Measurements from ENCODE around the gene HPX.

HPX gene

GRCh38 chr11:6418557-6419008 is 22.2 kb downstream of the HPX start:
- no peak overlapping the region for H3K27ac ChIP-seq
- no peak for DNase-seq (ENCODE audit: low read depth, low spot score)

- no peak for DNase-seq (ENCODE audit: low read depth, low spot score)
- no peak overlapping the region for H3K27ac ChIP-seq
These were observed 22.8 kb downstream of the HPX start for GRCh38 chr11:6417907-6418556.

DNA sequence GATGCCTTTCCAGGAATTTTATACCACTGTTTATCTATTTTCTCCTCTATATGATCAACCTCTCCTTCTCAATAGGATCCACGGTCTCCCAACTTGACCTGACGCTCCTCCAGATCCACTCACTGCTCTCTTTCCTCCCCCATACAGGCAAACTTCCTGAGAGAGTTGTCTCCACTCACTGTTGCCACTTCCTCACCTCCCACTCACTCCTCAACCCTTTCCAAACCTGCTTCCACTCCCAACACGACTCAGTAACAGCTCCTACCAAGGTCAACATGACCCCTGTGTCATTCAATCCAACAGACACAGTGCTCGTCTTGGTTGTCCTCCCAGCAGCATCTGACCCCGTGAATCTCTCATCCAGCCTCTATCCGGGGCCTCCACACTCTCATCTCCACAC is 25.0 kb downstream of the HPX start:
- H3K27ac ChIP-seq = no peak overlapping the region
- DNase-seq (ENCODE audit: low read depth, low spot score) = no peak

DNA sequence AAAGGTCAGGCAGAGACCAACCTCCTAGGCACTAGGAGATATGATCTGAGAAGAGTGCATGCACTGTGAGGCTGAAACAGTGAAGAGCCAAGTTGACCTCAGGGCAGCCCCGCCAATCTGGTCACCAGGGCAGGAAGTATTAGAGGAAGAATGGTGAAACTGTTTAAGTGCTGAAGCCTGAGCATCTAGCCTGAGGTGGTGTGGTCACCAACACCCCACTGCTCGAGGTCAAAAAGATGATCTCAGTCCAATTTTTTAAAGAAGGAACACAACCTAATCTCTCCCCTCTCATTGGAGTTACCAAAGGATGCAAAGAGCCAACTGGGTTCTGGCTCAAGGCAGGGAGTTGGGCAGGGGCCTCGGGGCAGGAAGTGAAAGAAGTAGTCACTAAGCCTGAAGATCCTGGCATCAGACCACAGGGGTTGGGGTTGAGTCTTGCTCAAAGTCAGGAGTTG is 25.9 kb downstream of the HPX start:
- H3K27ac ChIP-seq = no peak overlapping the region
- no peak for DNase-seq (ENCODE audit: low read depth, low spot score)

GRCh38 chr11:6413791-6414201 is 27.0 kb downstream of the HPX start:
- no peak overlapping the region for H3K27ac ChIP-seq

GRCh38 chr11:6411594-6412031 is 29.2 kb downstream of the HPX start:
- no peak overlapping the region for H3K27ac ChIP-seq
- DNase-seq (ENCODE audit: low read depth, low spot score) = no peak

More at GRCh38 chr11:6413791-6414201, 27.0 kb downstream of the HPX start:
- no peak for DNase-seq (ENCODE audit: low read depth, low spot score)

DNA sequence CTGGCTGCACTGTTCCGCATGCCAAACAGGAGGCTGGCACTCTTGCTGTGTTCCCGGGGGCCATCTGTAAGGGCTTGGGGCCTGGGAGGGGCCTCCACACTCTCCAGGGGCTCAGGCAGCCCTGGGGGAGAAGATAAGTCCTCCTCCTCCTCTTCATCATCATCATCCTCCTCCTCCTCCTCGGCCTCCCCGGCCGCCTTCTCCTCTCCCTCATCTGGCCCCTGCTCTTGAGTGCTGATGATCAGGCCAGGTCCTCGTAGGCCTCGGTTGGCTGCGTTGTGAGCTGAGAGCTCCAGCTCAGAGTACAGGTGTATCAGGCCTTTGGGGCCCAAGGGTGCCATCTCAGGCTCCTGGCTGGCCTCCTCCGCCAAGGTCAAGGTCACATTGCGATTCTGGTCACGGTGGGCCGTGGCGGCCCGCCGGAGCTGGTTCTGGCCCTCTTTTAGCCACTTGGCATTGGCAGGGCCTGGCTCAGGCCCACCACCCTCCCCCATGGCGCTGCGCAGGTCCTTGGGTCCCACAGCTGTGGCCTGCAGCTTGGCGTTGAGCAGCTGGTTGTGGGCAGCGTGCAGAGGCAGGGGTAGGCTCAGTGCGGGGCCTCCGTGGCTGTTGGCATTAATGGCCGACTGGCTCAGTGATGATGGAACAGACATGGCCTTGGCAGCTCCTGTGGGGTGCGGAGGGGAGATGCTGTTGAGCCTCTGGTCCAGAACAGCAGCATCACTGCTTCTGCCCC is 29.9 kb downstream of the HPX start:
- H3K27ac ChIP-seq = no peak overlapping the region
- no peak for DNase-seq (ENCODE audit: low read depth, low spot score)

- DNase-seq (ENCODE audit: low read depth, low spot score) = no peak
- H3K27ac ChIP-seq = no peak overlapping the region
These were observed 34.4 kb downstream of the HPX start for GRCh38 chr11:6406370-6406769.

DNA sequence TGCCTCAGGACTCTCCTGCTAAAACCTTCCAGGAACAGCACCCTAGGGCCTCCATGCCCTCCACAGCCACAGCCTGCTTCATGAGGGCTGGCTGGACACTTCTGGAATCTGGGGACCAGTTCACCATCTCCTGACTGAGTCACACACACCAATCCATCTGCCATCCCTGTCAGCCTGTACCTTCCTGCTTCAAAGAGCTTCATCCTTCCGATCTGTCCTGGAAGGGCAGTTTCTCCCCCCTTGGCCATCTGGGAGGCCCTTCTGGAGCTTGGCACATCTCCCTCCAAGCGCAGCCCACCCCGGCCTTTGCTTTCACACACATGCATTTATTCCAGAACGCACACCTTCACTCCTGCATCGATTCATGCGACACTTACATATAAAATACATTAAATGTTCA is 34.9 kb downstream of the HPX start:
- H3K27ac ChIP-seq = no peak overlapping the region
- DNase-seq (ENCODE audit: low read depth, low spot score) = no peak

DNA sequence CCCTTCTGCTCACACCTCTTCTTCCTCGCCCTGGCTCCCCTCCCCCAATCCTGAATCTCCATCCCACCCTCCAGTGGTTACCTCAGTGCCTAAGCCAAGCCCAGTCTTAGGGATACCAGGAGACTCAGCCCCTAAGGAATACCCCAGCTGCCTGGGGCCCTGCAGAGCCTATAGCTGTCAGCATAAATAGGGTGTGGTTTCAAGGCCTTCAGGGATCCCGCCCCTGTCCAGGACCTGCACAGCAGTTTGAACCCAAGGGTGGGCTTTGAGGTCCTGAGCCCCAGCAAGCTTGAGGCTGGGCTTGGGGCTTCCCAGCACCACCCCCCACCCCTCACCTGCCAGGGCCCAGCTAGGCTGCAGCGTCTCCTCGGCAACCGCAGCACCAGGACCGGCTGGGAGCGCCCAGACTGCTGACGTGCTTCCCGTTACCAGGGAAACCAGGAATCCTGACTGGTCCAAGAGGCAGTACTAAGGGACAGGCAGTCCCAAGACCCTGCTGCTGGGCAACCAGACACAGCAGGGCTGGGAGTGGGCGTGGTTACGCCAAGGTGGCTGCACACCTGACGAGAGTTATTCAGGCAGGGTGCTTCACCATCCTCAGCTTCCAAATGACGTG is 35.6 kb downstream of the HPX start:
- no peak for DNase-seq (ENCODE audit: low read depth, low spot score)
- H3K27ac ChIP-seq = no peak overlapping the region

DNA sequence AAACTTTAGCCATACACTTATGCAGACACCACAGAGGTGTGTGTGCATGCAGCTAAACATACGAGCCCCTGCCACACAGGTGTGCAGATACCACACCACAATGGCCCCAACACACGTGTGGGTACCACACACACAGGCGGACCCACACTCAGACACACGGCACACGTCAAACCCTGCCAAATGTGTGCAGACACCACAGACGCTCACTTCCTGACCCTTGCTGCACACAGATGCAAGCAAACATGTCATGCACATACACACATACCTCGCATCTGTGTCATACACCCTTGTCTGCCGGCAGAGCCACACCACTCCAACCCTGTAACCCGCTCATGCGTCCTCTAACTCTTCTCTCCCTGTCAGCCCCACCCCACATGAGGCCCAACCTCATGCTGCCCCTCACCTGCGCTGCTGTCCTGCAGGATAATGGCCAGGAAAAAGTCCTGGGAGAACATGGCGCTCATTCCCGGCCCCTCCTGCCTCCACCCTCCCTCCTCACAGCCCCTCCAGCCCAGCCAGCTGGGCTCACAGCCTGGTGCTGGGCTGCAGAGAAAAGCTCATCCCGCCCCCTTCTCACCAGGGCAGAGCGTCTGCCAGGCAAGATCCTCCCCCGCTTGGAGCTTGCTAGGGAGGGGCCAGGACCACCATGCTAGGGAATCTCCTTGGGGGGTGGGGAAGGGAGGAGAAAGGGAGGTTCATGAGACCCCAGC is 36.3 kb downstream of the HPX start:
- H3K27ac ChIP-seq = no peak overlapping the region
- DNase-seq (ENCODE audit: low read depth, low spot score) = no peak

DNA sequence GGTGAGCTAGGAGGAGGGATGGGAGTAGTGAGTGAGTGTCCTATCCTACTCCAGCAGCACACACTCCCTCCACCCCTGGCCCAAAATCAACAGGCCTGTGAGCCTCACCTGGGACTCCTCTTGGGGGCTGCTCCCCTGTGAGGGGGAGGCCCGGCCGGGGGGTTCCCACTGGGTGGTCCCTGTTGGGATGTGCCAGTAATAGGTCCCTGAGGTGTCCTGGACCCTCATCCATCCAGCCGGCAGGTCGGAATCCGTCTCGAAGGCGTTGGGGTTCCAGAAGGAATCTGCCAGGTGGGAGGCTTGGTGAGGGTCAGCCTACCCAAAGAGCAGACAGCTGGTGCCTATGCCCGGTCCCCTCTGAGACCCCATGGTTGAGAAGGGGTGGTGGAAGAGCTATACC is 37.2 kb downstream of the HPX start:
- DNase-seq (ENCODE audit: low read depth, low spot score) = no peak
- H3K27ac ChIP-seq = no peak overlapping the region

GRCh38 chr11:6402561-6402981 is 38.2 kb downstream of the HPX start:
- no peak overlapping the region for H3K27ac ChIP-seq
- no peak for DNase-seq (ENCODE audit: low read depth, low spot score)

DNA sequence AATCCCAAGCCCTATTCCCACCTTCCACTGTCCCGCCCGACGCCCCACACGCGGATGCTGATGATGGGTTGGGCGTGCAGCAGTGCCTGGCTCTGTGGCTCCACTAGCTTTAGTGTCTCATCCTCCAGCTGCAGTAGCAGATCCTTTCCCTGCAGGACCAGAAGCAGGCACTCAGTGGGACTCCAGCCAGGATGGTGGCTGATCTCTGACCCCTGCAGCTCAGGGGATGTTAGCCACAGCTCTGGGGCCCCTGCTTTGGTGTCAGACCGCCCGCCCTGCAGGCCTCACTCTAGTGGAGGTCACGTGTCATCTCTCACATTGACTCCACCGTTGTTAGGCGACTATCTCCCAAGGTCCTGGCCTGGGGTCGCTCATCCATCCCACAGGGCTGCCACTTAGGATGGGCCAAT is 38.7 kb downstream of the HPX start:
- no peak for DNase-seq (ENCODE audit: low read depth, low spot score)

DNA sequence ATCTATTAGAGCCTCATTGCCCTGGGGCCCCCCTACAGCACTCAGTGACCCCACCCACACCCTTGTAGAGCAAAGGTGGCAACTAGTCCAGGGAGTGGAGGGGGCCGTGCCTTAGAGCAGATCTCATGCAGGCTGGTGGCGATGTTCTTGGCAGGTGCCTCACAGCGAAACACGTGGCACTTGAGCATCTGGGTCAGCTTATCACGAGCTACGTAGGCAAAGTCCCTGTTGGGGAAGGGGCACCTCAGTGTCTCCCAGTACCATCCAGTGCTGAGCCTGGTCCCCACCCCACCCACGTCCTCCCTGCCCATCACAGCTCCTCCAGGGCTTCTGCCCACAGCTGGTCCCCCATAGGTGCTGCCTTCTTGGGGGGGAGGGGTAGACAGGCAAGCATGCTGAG is 39.3 kb downstream of the HPX start:
- H3K27ac ChIP-seq = no peak overlapping the region
- no peak for DNase-seq (ENCODE audit: low read depth, low spot score)

More for the DNA sequence above, 38.7 kb downstream of the HPX start:
- no peak overlapping the region for H3K27ac ChIP-seq

DNA sequence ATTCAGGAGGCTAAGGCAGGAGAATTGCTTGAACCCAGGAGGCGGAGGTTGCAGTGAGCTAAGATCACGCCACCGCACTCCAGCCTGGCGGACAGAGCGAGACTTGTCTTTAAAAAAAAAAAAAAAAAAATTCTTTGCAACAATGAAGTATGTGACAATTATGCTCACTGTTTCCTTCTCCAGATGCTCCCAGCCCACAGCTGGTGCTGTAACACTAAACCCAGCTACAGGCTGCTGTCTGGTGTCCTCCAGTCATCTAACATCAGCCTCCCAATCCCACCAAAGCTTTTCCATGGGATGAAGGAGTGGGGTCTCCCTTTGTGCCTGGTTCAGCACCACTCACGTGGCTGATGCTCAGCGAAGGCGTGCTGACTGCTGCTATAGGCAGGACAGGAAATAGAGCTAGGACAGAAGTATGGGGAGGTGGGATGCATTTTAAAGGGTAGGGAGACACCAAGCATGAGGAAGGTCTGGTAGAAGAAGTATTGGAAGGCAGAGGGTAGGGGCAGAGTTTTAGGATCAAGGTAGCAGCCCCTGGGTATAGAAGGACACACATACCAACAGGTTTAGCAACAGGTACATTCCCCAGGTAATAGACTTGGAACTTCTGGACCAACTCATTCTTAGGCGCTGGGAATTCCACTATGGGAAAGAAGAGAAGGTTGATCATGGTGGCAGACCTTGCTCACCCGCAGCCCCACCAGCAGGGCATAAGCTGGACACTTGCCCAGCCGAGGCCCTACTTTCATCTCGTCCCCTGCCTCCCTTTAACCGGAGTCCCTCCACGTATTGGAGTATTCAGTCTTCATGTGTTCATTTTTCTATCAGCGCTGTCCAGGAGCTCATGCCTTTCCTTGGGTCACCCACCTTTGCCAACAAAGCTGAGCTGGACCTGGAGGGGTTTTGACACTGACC is 40.1 kb downstream of the HPX start:
- no peak overlapping the region for H3K27ac ChIP-seq
- no peak for DNase-seq (ENCODE audit: low read depth, low spot score)

DNA sequence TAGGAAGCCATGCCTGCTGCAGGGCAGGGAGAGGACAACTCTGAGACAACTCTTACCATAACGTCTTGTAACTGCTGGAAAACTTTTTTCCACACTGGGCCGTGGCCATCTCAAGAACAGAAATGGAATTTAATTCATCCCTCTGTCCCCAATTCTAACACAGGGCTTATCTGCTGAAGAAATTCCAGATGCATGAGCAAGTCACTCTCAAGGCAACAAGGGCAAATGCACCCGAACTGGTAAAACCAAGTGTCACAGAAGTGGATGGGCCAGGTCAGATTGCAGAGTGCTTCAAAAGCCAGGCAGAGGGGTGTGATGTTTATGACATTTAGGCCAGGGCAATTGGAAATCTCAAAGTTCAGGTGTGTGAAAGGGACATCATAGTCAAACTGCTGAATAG is 43.2 kb downstream of the HPX start:
- H3K27ac ChIP-seq = no peak overlapping the region

GRCh38 chr11:6397156-6397555 is 43.6 kb downstream of the HPX start:
- no peak for DNase-seq (ENCODE audit: low read depth, low spot score)
- H3K27ac ChIP-seq = no peak overlapping the region

More for the DNA sequence above, 43.2 kb downstream of the HPX start:
- no peak for DNase-seq (ENCODE audit: low read depth, low spot score)

GRCh38 chr11:6395470-6396060 is 45.2 kb downstream of the HPX start:
- no peak for DNase-seq (ENCODE audit: low read depth, low spot score)
- H3K27ac ChIP-seq = no peak overlapping the region
